KMS-11 (cell line): Measurements from ENCODE around the gene ANP32A.
"Not testable (repeated sequence)": the region's sequence is repeated elsewhere in the genome, so short reads cannot be mapped to it uniquely, and the experiment has no call there.

Source experiments
- H2AFZ ChIP-seq: fragments of 200-600 bp; sonication (generic); 2 replicates; pipeline ENCODE4 v1.6.1; 2016; ENCODE audit warnings: antibody characterized with exemption, mixed run types, low read depth
- H3K27ac ChIP-seq: fragments of 200-600 bp; sonication (generic); 2 replicates; pipeline ENCODE4 v1.6.1; 2016; ENCODE audit warnings: mild to moderate bottlenecking, mixed run types
- H3K27me3 ChIP-seq: fragments of 200-600 bp; sonication (generic); 2 replicates; pipeline ENCODE4 v1.6.1; 2017; ENCODE audit warnings: mild to moderate bottlenecking, low read depth, mixed run types, moderate library complexity; ENCODE audit not compliant: insufficient read depth
- H3K36me3 ChIP-seq: fragments of 200-600 bp; sonication (generic); 2 replicates; pipeline ENCODE4 v1.6.1; 2017; ENCODE audit warnings: mild to moderate bottlenecking, mixed run types; ENCODE audit not compliant: insufficient read depth
- H3K4me1 ChIP-seq: fragments of 200-600 bp; sonication (generic); 2 replicates; pipeline ENCODE4 v1.6.1; 2016; ENCODE audit warnings: mild to moderate bottlenecking, low read depth, mixed run types; ENCODE audit not compliant: poor library complexity, severe bottlenecking
- H3K4me2 ChIP-seq: fragments of 200-600 bp; sonication (generic); 2 replicates; pipeline ENCODE4 v1.7.0; 2016; ENCODE audit warnings: mild to moderate bottlenecking, mixed run types
- H3K4me3 ChIP-seq: fragments of 200-600 bp; sonication (generic); IDR thresholded peaks from 2 replicates; pipeline ENCODE4 v1.6.1; 2017; ENCODE audit warnings: low read depth, low read length, mixed read lengths; ENCODE audit not compliant: insufficient read depth
- H3K79me2 ChIP-seq: fragments of 200-600 bp; sonication (generic); 2 replicates; pipeline ENCODE4 v1.6.1; 2016; ENCODE audit warnings: low read depth, mixed run types; ENCODE audit not compliant: insufficient read depth
- H3K9ac ChIP-seq: fragments of 200-600 bp; sonication (generic); 2 replicates; pipeline ENCODE4 v1.6.1; 2016; ENCODE audit warnings: mild to moderate bottlenecking, mixed run types
- H4K20me1 ChIP-seq: fragments of 200-600 bp; sonication (generic); 2 replicates; pipeline ENCODE4 v1.6.1; 2016; ENCODE audit warnings: mild to moderate bottlenecking, mixed run types; ENCODE audit not compliant: insufficient read depth
- CTCF ChIP-seq: fragments of 200-600 bp; sonication (generic); conservative IDR thresholded peaks from 2 replicates; pipeline ENCODE4 v1.6.1; 2017; ENCODE audit warnings: low read depth, mild to moderate bottlenecking, antibody characterized with exemption, low read length, moderate library complexity, mixed read lengths

ANP32A gene

GRCh38 chr15:68763063-68763462 is 57.6 kb downstream of the ANP32A start:
- no peaks in the 10 kb centered on the region for H3K36me3 ChIP-seq
- no peaks in the 10 kb centered on the region for H3K27me3 ChIP-seq
- no peaks in the 10 kb centered on the region for H3K79me2 ChIP-seq
- H2AFZ ChIP-seq, result no peak overlapping the region
- no peak overlapping the region for H3K27ac ChIP-seq
- no peak overlapping the region for H3K9ac ChIP-seq
- no peak overlapping the region for H3K4me2 ChIP-seq
- H4K20me1 ChIP-seq, result no peaks in the 10 kb centered on the region
- no peak for TF ChIP-seq CTCF
- H3K4me3 ChIP-seq, result no peak overlapping the region
- no peaks in the 10 kb centered on the region for H3K4me1 ChIP-seq

GRCh38 chr15:68759982-68760579 is 60.6 kb downstream of the ANP32A start:
- H3K36me3 ChIP-seq, H4K20me1 ChIP-seq, H3K4me2 ChIP-seq, H2AFZ ChIP-seq, H3K9ac ChIP-seq, H3K27ac ChIP-seq, H3K4me1 ChIP-seq, H3K79me2 ChIP-seq, H3K27me3 ChIP-seq, H3K4me3 ChIP-seq: not testable (repeated sequence)

- Histone ChIP-seq H3K4me3 (no peak overlapping the region), H4K20me1 (no peaks in the 10 kb centered on the region), H3K4me2 (no peak overlapping the region), H3K9ac (no peak overlapping the region), H3K79me2 (no peaks in the 10 kb centered on the region), H3K27me3 (no peaks in the 10 kb centered on the region), H2AFZ (no peak overlapping the region), H3K4me1 (no peaks in the 10 kb centered on the region), H3K36me3 (no peaks in the 10 kb centered on the region), H3K27ac (no peak overlapping the region)
- TF ChIP-seq CTCF, result no peak
Measured at GRCh38 chr15:68755731-68756130, 65.0 kb downstream of the ANP32A start.

GRCh38 chr15:68751622-68752021 is 69.1 kb downstream of the ANP32A start:
- Histone ChIP-seq H3K36me3 (no peaks in the 10 kb centered on the region), H3K4me2 (no peak overlapping the region), H4K20me1 (no peaks in the 10 kb centered on the region), H3K27me3 (no peaks in the 10 kb centered on the region), H2AFZ (no peak overlapping the region), H3K79me2 (no peaks in the 10 kb centered on the region), H3K4me1 (no peaks in the 10 kb centered on the region), H3K9ac (no peak overlapping the region), H3K4me3 (no peak overlapping the region), H3K27ac (no peak overlapping the region)
- TF ChIP-seq CTCF, result no peak

- Histone ChIP-seq H3K36me3 (no peaks in the 10 kb centered on the region), H3K27ac (no peak overlapping the region), H3K79me2 (no peaks in the 10 kb centered on the region), H3K4me2 (no peak overlapping the region), H3K4me3 (no peak overlapping the region), H2AFZ (no peak overlapping the region), H3K9ac (no peak overlapping the region), H3K27me3 (no peaks in the 10 kb centered on the region), H3K4me1 (no peaks in the 10 kb centered on the region), H4K20me1 (no peaks in the 10 kb centered on the region)
- no peak for TF ChIP-seq CTCF
Measured at GRCh38 chr15:68749793-68750192, 70.9 kb downstream of the ANP32A start.
